ENCODE results near the gene PRR36. TPM values are rescaled to one million over a fixed set of nuclear protein-coding genes. Genes with fewer than 3 reads are reported as not detected.

PRR36 gene
- total RNA-seq, 4 donors from 2014 or later, result 2.5 TPM; not detected in 3

- Histone ChIP-seq H3K4me1 (peaks cover 0 to 61% (median 29%) of the 10 kb centered on the region in 4 donors), H3K27ac (no peak overlapping the region), H3K4me3 (peak overlapping the region in 2 of 4 donors; percentile 18 to 25), H3K36me3 (peaks cover 0 to 26% (median 0%) of the 10 kb centered on the region in 3 donors), H3K27me3 (peaks cover 0 to 48% of the 10 kb centered on the region in 2 donors), H3K9me3 (no peaks in the 10 kb centered on the region)
- TF ChIP-seq POLR2A (IDR thresholded peaks at IDR 0.05), result no peak
- TF ChIP-seq CTCF (IDR thresholded peaks at IDR 0.05), result peak; percentile 14 to 43 (median 30)
- 1 to 2% methylated on average over 25 to 43 of the region's 71 CpGs for WGBS, 2 donors
- no peak for DNase-seq (ENCODE audit: low spot score in 2 of 2)
Observed at GRCh38 chr19:7917267-7918061, 43.3 kb upstream of the PRR36 start.

GRCh38 chr19:7916955-7917266 lies 42.7 kb upstream of the PRR36 start:
- Histone ChIP-seq H3K4me3 (peak overlapping the region in 1 of 4 donors; percentile 35), H3K27ac (no peak overlapping the region), H3K36me3 (peaks cover 0 to 26% (median 5%) of the 10 kb centered on the region in 3 donors), H3K4me1 (peaks cover 0 to 55% (median 27%) of the 10 kb centered on the region in 4 donors), H3K9me3 (no peaks in the 10 kb centered on the region), H3K27me3 (peaks cover 0 to 48% of the 10 kb centered on the region in 2 donors)
- TF ChIP-seq EP300 (IDR thresholded peaks at IDR 0.05), result no peak
- no peak for TF ChIP-seq POLR2A (IDR thresholded peaks at IDR 0.05)
- no peak for TF ChIP-seq CTCF (IDR thresholded peaks at IDR 0.05)
- 5 to 12% methylated on average over 4 to 11 of the region's 12 CpGs for WGBS, 2 donors
- no peak for DNase-seq (ENCODE audit: low spot score in 2 of 2)

- H3K36me3 ChIP-seq, result peaks cover 0 to 29% (median 8%) of the 10 kb centered on the region in 3 donors
- H3K27me3 ChIP-seq, result peaks cover 0 to 48% of the 10 kb centered on the region in 2 donors
- H3K4me3 ChIP-seq, result peak overlapping the region in 1 of 4 donors; percentile 35
- no peak for TF ChIP-seq EP300 (IDR thresholded peaks at IDR 0.05)
- no peak for TF ChIP-seq CTCF (IDR thresholded peaks at IDR 0.05)
- no peak for TF ChIP-seq POLR2A (IDR thresholded peaks at IDR 0.05)
- H3K9me3 ChIP-seq, result no peaks in the 10 kb centered on the region
- peaks cover 0 to 50% (median 21%) of the 10 kb centered on the region in 4 donors for H3K4me1 ChIP-seq
- H3K27ac ChIP-seq, result no peak overlapping the region
- 0 to 1% methylated on average over 25 to 76 of the region's 104 CpGs for WGBS, 2 donors
- no peak for DNase-seq (ENCODE audit: low spot score in 2 of 2)
Observed at GRCh38 chr19:7916103-7916954, 42.1 kb upstream of the PRR36 start.

GRCh38 chr19:7915250-7916102 lies 41.3 kb upstream of the PRR36 start:
- Histone ChIP-seq H3K27ac (no peak overlapping the region), H3K4me3 (no peak overlapping the region), H3K4me1 (peaks cover 0 to 43% (median 19%) of the 10 kb centered on the region in 4 donors), H3K36me3 (peaks cover 5 to 38% (median 17%) of the 10 kb centered on the region in 3 donors), H3K9me3 (no peaks in the 10 kb centered on the region), H3K27me3 (peaks cover 0 to 48% of the 10 kb centered on the region in 2 donors)
- no peak for DNase-seq (ENCODE audit: low spot score in 2 of 2)
- 49 to 50% methylated on average over 19 to 20 of the region's 24 CpGs for WGBS, 2 donors
- TF ChIP-seq CTCF (IDR thresholded peaks at IDR 0.05) (no peak), EP300 (IDR thresholded peaks at IDR 0.05) (no peak), POLR2A (IDR thresholded peaks at IDR 0.05) (no peak)

Data from tibial nerve (tissue), 4 donors.